Psoas muscle (tissue), 8 donors: ENCODE measurements around the gene NUDT22. TPM values are rescaled to one million over a fixed set of nuclear protein-coding genes. Genes with fewer than 3 reads are reported as not detected.
"Not testable (repeated sequence)": the region's sequence is repeated elsewhere in the genome, so short reads cannot be mapped to it uniquely, and the experiment has no call there.

Source experiments
- ATAC-seq, 4 donors: fragments of 200-7000 bp; cut with Tn5 transposase; one replicate each; pipeline ENCODE4 v1.9.1; 2020; ENCODE audit warnings: moderate library complexity in 3 of 4, mild to moderate bottlenecking in 2 of 4
- DNase-seq, 2 donors: peaks; one replicate each; pipeline ENCODE4 v3.0.0-alpha.2; 2020
- H3K27ac ChIP-seq: fragments of 200-600 bp; one replicate; pipeline ENCODE4 v1.8.0; 2022
- H3K27me3 ChIP-seq, 3 donors: fragments of 200-600 bp in 1 of 3; one replicate each; pipeline versions ENCODE4 v1.6.1 to v1.8.0; 2013 to 2022; ENCODE audit warnings: low read length in 2 of 3, mild to moderate bottlenecking in 2 of 3, moderate library complexity in 1 of 3; ENCODE audit not compliant: insufficient read depth in 3 of 3
- H3K36me3 ChIP-seq, 2 donors: fragments of 200-600 bp in 1 of 2; one replicate each; pipeline versions ENCODE4 v1.6.1 to v1.8.0; 2013 to 2022; ENCODE audit warnings: low read depth in 1 of 2, mild to moderate bottlenecking in 1 of 2, moderate library complexity in 1 of 2; ENCODE audit not compliant: insufficient read depth in 1 of 2
- H3K4me1 ChIP-seq: fragments of 200-600 bp; one replicate; pipeline ENCODE4 v1.8.0; 2022
- H3K4me3 ChIP-seq: fragments of 200-600 bp; one replicate; pipeline ENCODE4 v1.8.0; 2022; ENCODE audit warnings: mild to moderate bottlenecking
- H3K9me3 ChIP-seq: fragments of 200-600 bp; one replicate; pipeline ENCODE4 v1.8.0; 2022
- CTCF ChIP-seq: fragments of 200-600 bp; IDR thresholded peaks from one replicate; pipeline ENCODE4 v1.8.0; 2022; ENCODE audit warnings: antibody characterized with exemption
- WGBS, 3 donors: extraction: QIAGEN DNeasy Blood & Tissue Kit; methylation state at CpG; one replicate each; pipeline versions ENCODE4 v1.1.6 to v1.1.7; 2013; 5-methylcytosine and 5-hydroxymethylcytosine counted together
- intact Hi-C, 2 donors: fragments of 100-400 bp; cut with DNase I; formaldehyde crosslinking; loops; one replicate each; pipeline versions ENCODE4 v1.11.0 to v1.14.2; 2022
- polyA plus RNA-seq, 3 donors: library from polyadenylated mRNA; stranded (reverse); fragments of 200-250 nt; gene quantifications; one replicate each; pipeline ENCODE4 v1.2.3, GENCODE V29; 2013
- total RNA-seq, 4 donors: library from RNA; stranded (reverse); fragmentation: NEBNext Ultra II Directional in 2 of 4; extraction: Animal tissue kit (Norgen Biotek cat#: 25700) in 2 of 4; gene quantifications; one replicate each; pipeline versions ENCODE4 v1.2.1 to v1.2.4, GENCODE V29; 2021 to 2023
- donor health status: healthy with polysubstance abuse.
- donor health status: DM: no; HTN: no; CAD: no; lungs with moderate emphysema.
- donor health status: Bipolar disorder and iron deficiency.
- donor health status: healthy.
- donor health status: DM: yes; HTN: yes; CAD: no.
- donor health status: DM: no; HTN: no; CAD: no.
- donor health status: DM: no; HTN: no; CAD: no.
- donor health status: DM: yes; HTN: yes; CAD: no.

NUDT22 gene
- total and polyA plus RNA-seq, 7 donors, result 31.6 to 59.3 (median 43.5) TPM

- DNase-seq (no peak), ATAC-seq (no peak)
- H3K9me3 ChIP-seq, result no peaks in the 10 kb centered on the region
- no peaks in the 10 kb centered on the region for H3K27me3 ChIP-seq
- no peak for TF ChIP-seq CTCF
- H3K27ac ChIP-seq, result peak overlapping the region; percentile 99
- H3K4me3 ChIP-seq, result peak overlapping the region; percentile 93
- intact Hi-C loops, result no loop called here
- H3K4me1 ChIP-seq, result peaks cover 34% of the 10 kb centered on the region
- 13 to 22% (median 19%) methylated on average over 6 of the region's 6 CpGs for WGBS, 3 donors
- H3K36me3 ChIP-seq, result peaks cover 0 to 22% of the 10 kb centered on the region in 2 donors
Measured at GRCh38 chr11:64244966-64245365, 18.9 kb downstream of the NUDT22 start.

GRCh38 chr11:64245401-64245796, 19.3 kb downstream of the NUDT22 start:
- Histone ChIP-seq H3K36me3 (peaks cover 0 to 22% of the 10 kb centered on the region in 2 donors), H3K4me3 (peak overlapping the region; percentile 93), H3K9me3 (no peaks in the 10 kb centered on the region), H3K27ac (peak overlapping the region; percentile 99), H3K27me3 (no peaks in the 10 kb centered on the region), H3K4me1 (peaks cover 30% of the 10 kb centered on the region)
- ATAC-seq, result peak; percentile 5 to 21 (median 14)
- 0 to 3% (median 3%) methylated on average over 4 to 6 of the region's 6 CpGs for WGBS, 3 donors
- TF ChIP-seq CTCF, result no peak
- DNase-seq, result peak; percentile 74 to 89
- intact Hi-C loops, result no loop called here

- Histone ChIP-seq H3K27me3 (no peaks in the 10 kb centered on the region), H3K36me3 (peaks cover 0 to 22% of the 10 kb centered on the region in 2 donors), H3K4me3 (peak overlapping the region; percentile 93), H3K9me3 (no peaks in the 10 kb centered on the region), H3K27ac (peak overlapping the region; percentile 99), H3K4me1 (peaks cover 34% of the 10 kb centered on the region)
- ATAC-seq, result peak; percentile 38 to 52 (median 41)
- intact Hi-C loops, result no loop called here
- peak; percentile 92 to 94 for DNase-seq
- no peak for TF ChIP-seq CTCF
- 1 to 2% (median 2%) methylated on average over 31 to 46 of the region's 46 CpGs for WGBS, 3 donors
Measured at GRCh38 chr11:64245797-64246620, 19.9 kb downstream of the NUDT22 start.

- intact Hi-C loops, H3K27me3 ChIP-seq, DNase-seq, H3K9me3 ChIP-seq, ATAC-seq: not testable (repeated sequence)
- Histone ChIP-seq H3K4me3 (peak overlapping the region; percentile 93), H3K27ac (peak overlapping the region; percentile 99), H3K4me1 (peaks cover 34% of the 10 kb centered on the region), H3K36me3 (peaks cover 0 to 22% of the 10 kb centered on the region in 2 donors)
- WGBS, 3 donors, result 0 to 2% (median 0%) methylated on average over 1 to 43 of the region's 43 CpGs
Measured at GRCh38 chr11:64246621-64246870, 20.5 kb downstream of the NUDT22 start.

- no peaks in the 10 kb centered on the region for H3K27me3 ChIP-seq
- peaks cover 37% of the 10 kb centered on the region for H3K4me1 ChIP-seq
- WGBS, 3 donors, result 0 to 1% (median 1%) methylated on average over 50 to 74 of the region's 74 CpGs
- H3K36me3 ChIP-seq, result peaks cover 0 to 22% of the 10 kb centered on the region in 2 donors
- intact Hi-C loops, result no loop called here
- DNase-seq (peak; percentile 94), ATAC-seq (peak; percentile 58 to 78 (median 69))
- peak within 1 kb of the TSS; percentile 99 for H3K27ac ChIP-seq
- H3K9me3 ChIP-seq, result no peaks in the 10 kb centered on the region
- no peak for TF ChIP-seq CTCF
- H3K4me3 ChIP-seq, result peak within 1 kb of the TSS; percentile 93
Measured at GRCh38 chr11:64246871-64247728, 21.0 kb downstream of the NUDT22 start, which contains the start of gene PPP1R14B. Gene PPP1R14B (minus strand): TSS chr11:64246943. CDS start chr11:64246673, 270 bp downstream.
